H9 (cell line): Measurements from ENCODE around the gene CD2BP2. TPM values are rescaled to one million over a fixed set of nuclear protein-coding genes. Genes with fewer than 3 reads are reported as not detected.

Experiments used
- DNase-seq: peaks from one replicate; pipeline ENCODE4 v3.0.0-alpha.2; 2017
- H2AFZ ChIP-seq: one replicate; pipeline ENCODE4 v1.6.1; 2013; ENCODE audit warnings: mild to moderate bottlenecking, low read length, control low read depth, moderate library complexity
- H2AK5ac ChIP-seq: 2 replicates; pipeline ENCODE4 v1.6.1; 2013; ENCODE audit warnings: low read length, control low read depth, mixed read lengths; ENCODE audit not compliant: insufficient read length
- H2BK120ac ChIP-seq: one replicate; pipeline ENCODE4 v1.6.1; 2013; ENCODE audit warnings: low read depth, mild to moderate bottlenecking, low read length, control low read depth, inconsistent platforms; ENCODE audit not compliant: poor library complexity, severe bottlenecking
- H2BK12ac ChIP-seq: 2 replicates; pipeline ENCODE4 v1.6.1; 2013; ENCODE audit warnings: low read length, control low read depth, mixed read lengths, low read depth; ENCODE audit not compliant: insufficient read length
- H2BK15ac ChIP-seq: 2 replicates; pipeline ENCODE4 v1.6.1; 2013; ENCODE audit warnings: low read depth, low read length, control low read depth
- H2BK20ac ChIP-seq: one replicate; pipeline ENCODE4 v1.6.1; 2013; ENCODE audit warnings: low read depth, mild to moderate bottlenecking, low read length, control low read depth, inconsistent platforms; ENCODE audit not compliant: poor library complexity, severe bottlenecking
- H2BK5ac ChIP-seq: 2 replicates; pipeline ENCODE4 v1.6.1; 2013; ENCODE audit warnings: low read length, control low read depth, mixed read lengths; ENCODE audit not compliant: insufficient read length
- H3K14ac ChIP-seq: 2 replicates; pipeline ENCODE4 v1.6.1; 2013; ENCODE audit warnings: low read length, control low read depth; ENCODE audit not compliant: insufficient read depth
- H3K18ac ChIP-seq: 2 replicates; pipeline ENCODE4 v1.6.1; 2013; ENCODE audit warnings: low read depth, mild to moderate bottlenecking, mixed read lengths, low read length, control low read depth; ENCODE audit not compliant: insufficient read length
- H3K23ac ChIP-seq: 2 replicates; pipeline ENCODE4 v1.6.1; 2013; ENCODE audit warnings: low read length, control low read depth, mixed read lengths, low read depth; ENCODE audit not compliant: insufficient read length
- H3K23me2 ChIP-seq: 2 replicates; pipeline ENCODE4 v1.6.1; 2013; ENCODE audit warnings: low read depth, mild to moderate bottlenecking, mixed read lengths, low read length, control low read depth; ENCODE audit not compliant: insufficient read length, poor library complexity, severe bottlenecking
- H3K27ac ChIP-seq: 2 replicates; pipeline ENCODE4 v1.5.1; 2013; ENCODE audit warnings: low read length, control low read depth, mixed read lengths, low read depth; ENCODE audit not compliant: insufficient read length
- H3K27me3 ChIP-seq: 2 replicates; pipeline ENCODE4 v1.6.1; 2013; ENCODE audit warnings: low read length, control low read depth, inconsistent platforms; ENCODE audit not compliant: insufficient read depth
- H3K4ac ChIP-seq: 2 replicates; pipeline ENCODE4 v1.6.1; 2013; ENCODE audit warnings: low read depth, mild to moderate bottlenecking, control low read depth, inconsistent platforms, low read length, moderate library complexity
- H3K4me1 ChIP-seq: 2 replicates; pipeline ENCODE4 v1.6.1; 2013; ENCODE audit warnings: low read length, control low read depth, inconsistent platforms; ENCODE audit not compliant: insufficient read depth
- H3K4me2 ChIP-seq: 2 replicates; pipeline ENCODE4 v1.6.1; 2013; ENCODE audit warnings: low read length, control low read depth, mixed read lengths; ENCODE audit not compliant: insufficient read length, insufficient read depth
- H3K56ac ChIP-seq: 2 replicates; pipeline ENCODE4 v1.6.1; 2013; ENCODE audit warnings: low read depth, mild to moderate bottlenecking, mixed read lengths, low read length, control low read depth; ENCODE audit not compliant: insufficient read length
- H3K79me1 ChIP-seq: 2 replicates; pipeline ENCODE4 v1.6.1; 2013; ENCODE audit warnings: low read depth, mild to moderate bottlenecking, moderate library complexity, low read length, control low read depth, inconsistent platforms; ENCODE audit not compliant: insufficient read depth, poor library complexity, severe bottlenecking
- H3K79me2 ChIP-seq: 2 replicates; pipeline ENCODE4 v1.6.1; 2013; ENCODE audit warnings: low read length, control low read depth, inconsistent platforms; ENCODE audit not compliant: insufficient read depth
- H3K9ac ChIP-seq: 2 replicates; pipeline ENCODE4 v1.6.1; 2013; ENCODE audit warnings: low read length, control low read depth, mixed read lengths; ENCODE audit not compliant: insufficient read length; ENCODE audit errors: extremely low read depth
- H3K9me3 ChIP-seq: one replicate; pipeline ENCODE4 v1.6.1; 2013; ENCODE audit warnings: low read depth, low read length, inconsistent platforms; ENCODE audit not compliant: control insufficient read depth
- H3T11ph ChIP-seq: one replicate; pipeline ENCODE4 v1.6.1; 2013; ENCODE audit warnings: mild to moderate bottlenecking, low read length, control low read depth, inconsistent platforms
- H4K20me1 ChIP-seq: one replicate; pipeline ENCODE4 v1.6.1; 2013; ENCODE audit not compliant: control insufficient read depth, insufficient read length, insufficient read depth
- H4K5ac ChIP-seq: 2 replicates; pipeline ENCODE4 v1.6.1; 2013; ENCODE audit warnings: low read depth, mild to moderate bottlenecking, mixed read lengths, low read length, control low read depth; ENCODE audit not compliant: insufficient read length
- H4K8ac ChIP-seq: replicated peaks from 2 replicates; pipeline ENCODE4 v1.6.1; 2013; ENCODE audit warnings: low read length, control low read depth, mixed read lengths, low read depth; ENCODE audit not compliant: insufficient read length
- H4K91ac ChIP-seq: 2 replicates; pipeline ENCODE4 v1.6.1; 2013; ENCODE audit warnings: low read depth, mild to moderate bottlenecking, moderate library complexity, mixed read lengths, low read length, control low read depth; ENCODE audit not compliant: insufficient read length
- H3K27ac Mint-ChIP-seq, 3 experiments: 2 replicates in 2 of 3; 3 replicates in 1 of 3; pipeline ENCODE4 v1.8.0; 2020 to 2021; ENCODE audit warnings: mixed read lengths in 3 of 3, mild to moderate bottlenecking in 1 of 3, moderate library complexity in 1 of 3
- H3K27me3 Mint-ChIP-seq: 2 replicates; pipeline ENCODE4 v1.8.0; 2021; ENCODE audit warnings: low read depth, mild to moderate bottlenecking, moderate library complexity, mixed read lengths
- H3K36me3 Mint-ChIP-seq, 3 experiments: 2 replicates in 2 of 3; 3 replicates in 1 of 3; pipeline ENCODE4 v1.8.0; 2020 to 2021; ENCODE audit warnings: low read depth in 3 of 3, mixed read lengths in 3 of 3; ENCODE audit not compliant: insufficient read depth in 1 of 3
- H3K4me1 Mint-ChIP-seq, 2 experiments: 2 replicates each; pipeline ENCODE4 v1.8.0; 2020; ENCODE audit warnings: mixed read lengths in 2 of 2
- H3K4me3 Mint-ChIP-seq, 2 experiments: 2 replicates in 1 of 2; 3 replicates in 1 of 2; pipeline ENCODE4 v1.8.0; 2020 to 2021; ENCODE audit warnings: mild to moderate bottlenecking in 2 of 2, mixed read lengths in 2 of 2, moderate library complexity in 1 of 2
- H3K9me3 Mint-ChIP-seq, 2 experiments: 2 replicates in 1 of 2; 3 replicates in 1 of 2; pipeline ENCODE4 v1.8.0; 2020; ENCODE audit warnings: mild to moderate bottlenecking in 2 of 2, mixed read lengths in 2 of 2, moderate library complexity in 1 of 2
- WGBS: extraction: QIAGEN DNeasy Blood & Tissue Kit; methylation state at CpG from one replicate; pipeline ENCODE4 v1.1.7; 2013; ENCODE audit warnings: missing lambda C conversion rate, low lambda C conversion rate, mixed read lengths; ENCODE audit not compliant: insufficient read length; ENCODE audit errors: extremely low coverage; 5-methylcytosine and 5-hydroxymethylcytosine counted together
- total RNA-seq: library from RNA; stranded (reverse); gene quantifications from 2 replicates; pipeline ENCODE4 v1.2.1, GENCODE V29; 2021
- TF ChIP-seq, protein P1 (sequence below): fragments of 200-600 bp; sonication (generic); conservative IDR thresholded peaks from 3 replicates; pipeline ENCODE4 v1.8.0; 2021; ENCODE audit warnings: antibody characterized with exemption, mild to moderate bottlenecking

CD2BP2 gene
- total RNA-seq, 1 experiment from 2014 or later: 90.1 TPM

DNA sequence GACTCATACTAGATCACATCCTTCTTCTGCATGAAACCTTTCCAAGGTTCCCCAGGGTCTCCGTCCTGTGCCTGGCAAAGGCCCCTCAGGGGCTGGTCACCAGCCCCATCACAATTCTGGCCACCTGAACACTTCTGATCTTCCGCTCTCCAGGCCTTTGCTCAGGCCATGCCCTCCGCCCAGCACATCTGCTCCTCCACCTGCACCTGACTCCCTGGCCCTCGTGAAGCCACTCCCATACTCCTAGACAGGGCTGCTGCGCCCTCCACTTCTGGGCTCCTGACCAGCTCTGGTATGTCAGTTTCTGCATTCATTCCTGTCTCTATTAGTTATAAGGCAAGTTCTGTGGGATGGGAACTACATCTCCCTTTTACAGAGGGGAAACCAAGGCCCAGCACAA, 17.6 kb upstream of the CD2BP2 start:
- Mint-ChIP-seq H3K4me1 (peaks cover 34 to 50% of the 10 kb centered on the region in 2 experiments), H3K4me3 (peak overlapping the region; percentile 21 to 59; a peak in 3 of 5 replicates), H3K9me3 (peaks cover 0 to 5% of the 10 kb centered on the region in 2 experiments; a peak in 4 of 5 replicates), H3K36me3 (no peaks in the 10 kb centered on the region), H3K27me3 (peaks cover 2% of the 10 kb centered on the region; the same call in 1 of the 2 replicates), H3K27ac (peak overlapping the region in 1 of 3 experiments; percentile 84; a peak in 1 of 7 replicates)
- no peak overlapping the region for H3K56ac ChIP-seq
- no peak overlapping the region for H2BK15ac ChIP-seq
- H3K23me2 ChIP-seq: peaks cover 14% of the 10 kb centered on the region
- H3T11ph ChIP-seq: no peak overlapping the region
- TF ChIP-seq, protein P1, sequence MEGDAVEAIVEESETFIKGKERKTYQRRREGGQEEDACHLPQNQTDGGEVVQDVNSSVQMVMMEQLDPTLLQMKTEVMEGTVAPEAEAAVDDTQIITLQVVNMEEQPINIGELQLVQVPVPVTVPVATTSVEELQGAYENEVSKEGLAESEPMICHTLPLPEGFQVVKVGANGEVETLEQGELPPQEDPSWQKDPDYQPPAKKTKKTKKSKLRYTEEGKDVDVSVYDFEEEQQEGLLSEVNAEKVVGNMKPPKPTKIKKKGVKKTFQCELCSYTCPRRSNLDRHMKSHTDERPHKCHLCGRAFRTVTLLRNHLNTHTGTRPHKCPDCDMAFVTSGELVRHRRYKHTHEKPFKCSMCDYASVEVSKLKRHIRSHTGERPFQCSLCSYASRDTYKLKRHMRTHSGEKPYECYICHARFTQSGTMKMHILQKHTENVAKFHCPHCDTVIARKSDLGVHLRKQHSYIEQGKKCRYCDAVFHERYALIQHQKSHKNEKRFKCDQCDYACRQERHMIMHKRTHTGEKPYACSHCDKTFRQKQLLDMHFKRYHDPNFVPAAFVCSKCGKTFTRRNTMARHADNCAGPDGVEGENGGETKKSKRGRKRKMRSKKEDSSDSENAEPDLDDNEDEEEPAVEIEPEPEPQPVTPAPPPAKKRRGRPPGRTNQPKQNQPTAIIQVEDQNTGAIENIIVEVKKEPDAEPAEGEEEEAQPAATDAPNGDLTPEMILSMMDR: no peak
- no peak overlapping the region for H4K91ac ChIP-seq
- no peaks in the 10 kb centered on the region for H3K27me3 ChIP-seq
- H2AFZ ChIP-seq: no peak overlapping the region
- H3K79me1 ChIP-seq: peaks cover 3% of the 10 kb centered on the region
- peaks cover 6% of the 10 kb centered on the region for H3K4me1 ChIP-seq
- no peak overlapping the region for H4K8ac ChIP-seq
- no peak overlapping the region for H4K5ac ChIP-seq
- H3K79me2 ChIP-seq: no peaks in the 10 kb centered on the region; the same call in none of the 2 replicates
- H2BK5ac ChIP-seq: no peak overlapping the region
- H2BK120ac ChIP-seq: no peak overlapping the region
- no peak overlapping the region for H2AK5ac ChIP-seq
- H3K9me3 ChIP-seq: no peaks in the 10 kb centered on the region
- H3K4ac ChIP-seq: no peak overlapping the region
- no peak overlapping the region for H2BK12ac ChIP-seq
- H3K4me2 ChIP-seq: no peak overlapping the region
- WGBS: no CpG with 5 or more reads among the region's 5 CpGs
- no peak overlapping the region for H3K23ac ChIP-seq
- H3K27ac ChIP-seq: no peak overlapping the region
- H3K14ac ChIP-seq: no peak overlapping the region
- H3K18ac ChIP-seq: no peak overlapping the region
- no peak overlapping the region for H2BK20ac ChIP-seq
- DNase-seq: no peak
- H4K20me1 ChIP-seq: no peaks in the 10 kb centered on the region
- no peak overlapping the region for H3K9ac ChIP-seq
